HEK293 (cell line): ENCODE measurements around the gene SDR42E1.

Experiments used
- CTCF ChIA-PET: fragments of 350-600 bp; formaldehyde crosslinking; extraction: SDS; loops from one replicate; lab custom pipeline; 2021; ENCODE audit warnings: antibody characterized with exemption; lab: Yijun Ruan, JAX
- POLR2A ChIA-PET: fragments of 300-600 bp; formaldehyde crosslinking; extraction: SDS; loops from one replicate; lab custom pipeline; 2020; ENCODE audit warnings: antibody characterized with exemption, inconsistent platforms; lab: Yijun Ruan, JAX
- H3K27ac ChIP-seq: fragments of 200-500 bp; sonication (Bioruptor generic); 2 replicates; pipeline ENCODE4 v1.5.1; 2014; ENCODE audit warnings: low read depth, low read length, control low read depth, inconsistent platforms; ENCODE audit errors: extremely low read depth
- H3K36me3 ChIP-seq, 2 experiments: fragments of 200-500 bp in 1 of 2; sonication (Bioruptor generic) in 1 of 2; 1 replicate in 1 of 2; 2 replicates in 1 of 2; pipeline ENCODE4 v1.5.1; 2014 to 2017; ENCODE audit warnings: inconsistent platforms in 2 of 2, low read length in 2 of 2; ENCODE audit not compliant: control insufficient read depth in 2 of 2, insufficient read depth in 1 of 2
- H3K4me1 ChIP-seq: fragments of 200-500 bp; sonication (Bioruptor generic); 2 replicates; pipeline ENCODE4 v1.5.1; 2014; ENCODE audit warnings: mild to moderate bottlenecking, low read length, inconsistent platforms; ENCODE audit not compliant: control insufficient read depth, insufficient read depth
- H3K4me3 ChIP-seq: 2 replicates; pipeline ENCODE4 v1.5.1; 2011; ENCODE audit warnings: low read depth, mild to moderate bottlenecking, control low read depth, low read length, moderate library complexity
- H3K9me3 ChIP-seq: fragments of 200-500 bp; sonication (Bioruptor generic); 2 replicates; pipeline ENCODE4 v1.5.1; 2014; ENCODE audit warnings: low read depth, low read length, inconsistent platforms; ENCODE audit not compliant: control insufficient read depth, insufficient read depth
- AEBP2 ChIP-seq: fragments of 450-650 bp; formaldehyde crosslinking; IDR thresholded peaks from 2 replicates; pipeline ENCODE4 v1.5.1; 2016; ENCODE audit warnings: missing biosample characterization, missing genetic modification characterization, borderline replicate concordance
- BCL11A ChIP-seq: fragments of 450-650 bp; formaldehyde crosslinking; IDR thresholded peaks from 2 replicates; pipeline ENCODE4 v1.5.1; 2016; ENCODE audit warnings: low read depth, missing biosample characterization, missing genetic modification characterization
- HIC1 ChIP-seq: fragments of 450-650 bp; formaldehyde crosslinking; IDR thresholded peaks from 2 replicates; pipeline ENCODE4 v1.5.1; 2016; ENCODE audit warnings: missing biosample characterization, missing genetic modification characterization
- HOXA7 ChIP-seq: sonication (generic); formaldehyde crosslinking; IDR thresholded peaks from 2 replicates; pipeline ENCODE4 v1.8.1; 2022; ENCODE audit warnings: missing genetic modification reagents, borderline replicate concordance
- KLF10 ChIP-seq: fragments of 450-650 bp; IDR thresholded peaks from 2 replicates; pipeline ENCODE4 v1.5.1; 2018; ENCODE audit warnings: missing biosample characterization, mild to moderate bottlenecking, missing genetic modification characterization
- SP3 ChIP-seq: fragments of 450-650 bp; formaldehyde crosslinking; IDR thresholded peaks from 2 replicates; pipeline ENCODE4 v1.5.1; 2016; ENCODE audit warnings: missing biosample characterization, missing genetic modification characterization
- TSHZ1 ChIP-seq: fragments of 450-650 bp; formaldehyde crosslinking; IDR thresholded peaks from 2 replicates; pipeline ENCODE4 v1.5.1; 2016; ENCODE audit warnings: missing biosample characterization, missing genetic modification characterization, borderline replicate concordance
- WT1 ChIP-seq: fragments of 450-650 bp; formaldehyde crosslinking; IDR thresholded peaks from 2 replicates; pipeline ENCODE4 v1.5.1; 2016; ENCODE audit warnings: missing biosample characterization, missing genetic modification characterization
- ZBTB1 ChIP-seq: fragments of 450-650 bp; formaldehyde crosslinking; IDR thresholded peaks from 2 replicates; pipeline ENCODE4 v1.5.1; 2016; ENCODE audit warnings: missing biosample characterization, missing genetic modification characterization
- ZBTB26 ChIP-seq: fragments of 450-650 bp; formaldehyde crosslinking; optimal IDR thresholded peaks from 2 replicates; pipeline ENCODE3; 2016; ENCODE audit warnings: missing biosample characterization, mild to moderate bottlenecking, missing genetic modification characterization
- ZNF274 ChIP-seq, 2 experiments: fragments of 200-500 bp in 1 of 2; fragments of 450-650 bp in 1 of 2; sonication (Bioruptor generic) in 1 of 2; formaldehyde crosslinking in 1 of 2; IDR thresholded peaks; 2 replicates each; pipeline versions ENCODE4 v1.5.1 to v1.6.1; 2014 to 2016; ENCODE audit warnings: borderline replicate concordance in 1 of 2, inconsistent platforms in 1 of 2, low read length in 1 of 2, missing biosample characterization in 1 of 2, missing genetic modification characterization in 1 of 2
- ZNF302 ChIP-seq: fragments of 450-650 bp; formaldehyde crosslinking; IDR thresholded peaks from 2 replicates; pipeline ENCODE4 v1.5.1; 2016; ENCODE audit warnings: missing biosample characterization, missing genetic modification characterization, low read depth
- ZNF416 ChIP-seq: fragments of 450-650 bp; formaldehyde crosslinking; IDR thresholded peaks from 2 replicates; pipeline ENCODE4 v1.5.1; 2016; ENCODE audit warnings: missing biosample characterization, missing genetic modification characterization
- ZNF433 ChIP-seq: fragments of 450-650 bp; formaldehyde crosslinking; IDR thresholded peaks from 2 replicates; pipeline ENCODE4 v1.5.1; 2016; ENCODE audit warnings: missing biosample characterization, missing genetic modification characterization, low read depth
- ZNF449 ChIP-seq: fragments of 450-650 bp; formaldehyde crosslinking; IDR thresholded peaks from 2 replicates; pipeline ENCODE4 v1.5.1; 2017; ENCODE audit warnings: missing biosample characterization, mild to moderate bottlenecking, missing genetic modification characterization, moderate library complexity
- ZNF501 ChIP-seq: fragments of 450-650 bp; formaldehyde crosslinking; IDR thresholded peaks from 2 replicates; pipeline ENCODE4 v1.5.1; 2016; ENCODE audit warnings: missing biosample characterization, missing genetic modification characterization
- ZNF521 ChIP-seq: fragments of 450-650 bp; formaldehyde crosslinking; IDR thresholded peaks from 2 replicates; pipeline ENCODE4 v1.5.1; 2017; ENCODE audit warnings: missing biosample characterization, mild to moderate bottlenecking, missing genetic modification characterization
- ZNF529 ChIP-seq: fragments of 450-650 bp; formaldehyde crosslinking; IDR thresholded peaks from 2 replicates; pipeline ENCODE4 v1.5.1; 2017; ENCODE audit warnings: missing genetic modification characterization, missing biosample characterization; ENCODE audit not compliant: insufficient replicate concordance
- ZNF560 ChIP-seq: fragments of 450-650 bp; formaldehyde crosslinking; IDR thresholded peaks from 2 replicates; pipeline ENCODE4 v1.5.1; 2017; ENCODE audit warnings: missing biosample characterization, missing genetic modification characterization, borderline replicate concordance
- ZNF654 ChIP-seq: fragments of 450-650 bp; formaldehyde crosslinking; IDR thresholded peaks from 2 replicates; pipeline ENCODE4 v1.5.1; 2016; ENCODE audit warnings: low read depth, missing biosample characterization, missing genetic modification characterization
- ZNF660 ChIP-seq: fragments of 450-650 bp; IDR thresholded peaks from 2 replicates; pipeline ENCODE4 v1.5.1; 2018; ENCODE audit warnings: missing biosample characterization, mild to moderate bottlenecking, missing genetic modification characterization

The SDR42E1 gene

GRCh38 chr16:82033683-82034300 lies 22.5 kb upstream of the SDR42E1 start:
- no peak overlapping the region for H3K4me3 ChIP-seq
- H3K9me3 ChIP-seq, result no peaks in the 10 kb centered on the region
- no peaks in the 10 kb centered on the region for H3K4me1 ChIP-seq
- ChIA-PET POLR2A (no interaction called here), CTCF (interaction anchor here (0.5 to 2.0 kb wide), 3 partner anchors 19 to 422 kb away, joined by 3 to 8 read pairs (median 3); no protein-coding TSS in a partner anchor)
- TF ChIP-seq WT1 (tag by site-specific recombination), result no peak
- TF ChIP-seq, all 188 proteins: peak for 0
- no peak overlapping the region for H3K27ac ChIP-seq
- no peaks in the 10 kb centered on the region for H3K36me3 ChIP-seq

- Histone ChIP-seq H3K27ac (no peak overlapping the region), H3K9me3 (no peaks in the 10 kb centered on the region), H3K4me3 (no peak overlapping the region), H3K36me3 (no peaks in the 10 kb centered on the region), H3K4me1 (no peaks in the 10 kb centered on the region)
- no peak for TF ChIP-seq ZNF560 (tag by site-specific recombination)
- TF ChIP-seq ZNF654 (tag by site-specific recombination), result no peak
- TF ChIP-seq ZNF501, result no peak
- TF ChIP-seq ZBTB26, result no peak
- no peak for TF ChIP-seq ZNF449 (tag by site-specific recombination)
- TF ChIP-seq ZNF433 (tag by site-specific recombination), result no peak
- no peak for TF ChIP-seq ZNF529 (tag by site-specific recombination)
- no peak for TF ChIP-seq ZNF416 (tag by site-specific recombination)
- no peak for TF ChIP-seq ZNF302 (tag by site-specific recombination)
- no peak for TF ChIP-seq HIC1
- TF ChIP-seq HOXA7, result no peak
- no peak for TF ChIP-seq SP3 (tag by site-specific recombination)
- no peak for TF ChIP-seq TSHZ1 (tag by site-specific recombination)
- TF ChIP-seq ZNF274 (IDR thresholded peaks at IDR 0.05; ENCODE audit: low read length), result no peak
- no peak for TF ChIP-seq ZNF274 (tag by site-specific recombination; IDR thresholded peaks at IDR 0.05; ENCODE audit: borderline replicate concordance)
- TF ChIP-seq AEBP2, result no peak
- TF ChIP-seq BCL11A (tag by site-specific recombination), result no peak
- TF ChIP-seq ZBTB1 (tag by site-specific recombination), result no peak
- TF ChIP-seq ZNF521, result no peak
- no peak for TF ChIP-seq KLF10 (tag by site-specific recombination)
- no peak for TF ChIP-seq ZNF660 (tag by site-specific recombination)
- ChIA-PET CTCF (interaction anchor here (0.5 to 2.8 kb wide), 6 partner anchors 20 to 423 kb away, joined by 3 to 29 read pairs (median 4); no protein-coding TSS in a partner anchor), POLR2A (no interaction called here)
Measured at GRCh38 chr16:82033006-82033405, 21.7 kb upstream of the SDR42E1 start.
